K562 (cell line): Measurements from ENCODE around the gene NUP107. TPM values are rescaled to one million over a fixed set of nuclear protein-coding genes. Genes with fewer than 3 reads are reported as not detected.

ENCODE experiments used
- CBFA2T2 ChIP-seq: fragments of 450-650 bp; conservative IDR thresholded peaks from 2 replicates; pipeline ENCODE4 v1.6.1; 2017; ENCODE audit warnings: mild to moderate bottlenecking
- CREM ChIP-seq: IDR thresholded peaks from 2 replicates; pipeline ENCODE4 v1.6.1; 2014; ENCODE audit warnings: antibody characterized with exemption, low read depth
- EP400 ChIP-seq: fragments of 450-650 bp; IDR thresholded peaks from 2 replicates; pipeline ENCODE4 v1.6.1; 2017; ENCODE audit warnings: antibody characterized with exemption, mild to moderate bottlenecking, moderate library complexity
- HNRNPK ChIP-seq: fragments of 200-400 bp; formaldehyde crosslinking; IDR thresholded peaks from one replicate; pipeline ENCODE4 v1.6.1; 2018; ENCODE audit warnings: mild to moderate bottlenecking, low read depth, low read length; ENCODE audit not compliant: poor library complexity, severe bottlenecking
- HNRNPLL ChIP-seq: fragments of 200-400 bp; formaldehyde crosslinking; IDR thresholded peaks from 2 replicates; pipeline ENCODE4 v1.6.1; 2017; ENCODE audit warnings: low read length, low read depth, mild to moderate bottlenecking; ENCODE audit not compliant: poor library complexity, severe bottlenecking
- RHOXF2B ChIP-seq: fragments of 250-450 bp; sonication (Bioruptor Pico); conservative IDR thresholded peaks from 2 replicates; pipeline ENCODE4 v1.5.1; 2021
- TAF1 ChIP-seq: IDR thresholded peaks from 2 replicates; pipeline ENCODE4 v1.6.1; 2011; ENCODE audit warnings: mild to moderate bottlenecking, low read length, moderate library complexity; ENCODE audit not compliant: insufficient read depth, control insufficient read depth, severe bottlenecking; ENCODE audit errors: extremely low read depth
- THRAP3 ChIP-seq: fragments of 450-650 bp; IDR thresholded peaks from 2 replicates; pipeline ENCODE4 v1.6.1; 2016; ENCODE audit warnings: mild to moderate bottlenecking, inconsistent platforms, borderline replicate concordance
- ZNF165 ChIP-seq: fragments of 250-450 bp; sonication (Bioruptor Pico); IDR thresholded peaks from 2 replicates; pipeline ENCODE4 v1.4.0; 2020; ENCODE audit warnings: borderline replicate concordance
- ZNF175 ChIP-seq: fragments of 200-800 bp; sonication (Bioruptor generic); IDR thresholded peaks from 2 replicates; pipeline ENCODE4 v1.6.1; 2016; ENCODE audit warnings: low read depth, mild to moderate bottlenecking, missing genetic modification characterization, missing compliant biosample characterization
- ZNF212 ChIP-seq: fragments of 450-650 bp; formaldehyde crosslinking; IDR thresholded peaks from 2 replicates; pipeline ENCODE4 v1.4.0; 2020; ENCODE audit warnings: mild to moderate bottlenecking
- polyA plus RNA-seq, 8 experiments: library from polyadenylated mRNA; depleted of rRNA in 4 of 8; stranded (reverse) in 5 of 8; unstranded in 3 of 8; fragments of >200 nt; fragmentation: Nextera tagmentation in 2 of 8; fragmentation: Illumina TruSeq in 1 of 8; extraction: Ambion mirVana in 2 of 8; extraction: Trizol in 1 of 8; gene quantifications; 2 replicates each; pipeline versions ENCODE4 v1.2.1 to v1.2.3, GENCODE V29; 2011 to 2014; ENCODE audit warnings: inconsistent platforms in 1 of 8, missing spikeins in 1 of 8
- total RNA-seq, 7 experiments: library from RNA; depleted of rRNA in 6 of 7; stranded (reverse); fragments of >200 nt in 6 of 7; fragmentation: Illumina TruSeq in 2 of 7; extraction: Trizol in 2 of 7; gene quantifications; 2 replicates each; pipeline versions ENCODE4 v1.2.1 to v1.2.3, GENCODE V29; 2011 to 2021; ENCODE audit warnings: low replicate concordance in 1 of 7
- TF ChIP-seq, protein P1 (sequence below): sonication (generic); formaldehyde crosslinking; IDR thresholded peaks from 2 replicates; pipeline ENCODE4 v1.8.1; 2023; ENCODE audit warnings: mild to moderate bottlenecking, missing genetic modification reagents
- TF ChIP-seq, protein P2 (sequence below), 2 experiments: fragments of 450-650 bp in 1 of 2; sonication (generic) in 1 of 2; formaldehyde crosslinking in 1 of 2; IDR thresholded peaks in 1 of 2; conservative IDR thresholded peaks in 1 of 2; 2 replicates each; pipeline versions ENCODE4 v1.6.1 to v1.8.1; 2016 to 2023; ENCODE audit warnings: mild to moderate bottlenecking in 2 of 2, moderate library complexity in 2 of 2, inconsistent platforms in 1 of 2, missing genetic modification reagents in 1 of 2
- TF ChIP-seq, protein P3 (sequence below), 2 experiments: fragments of 450-650 bp; IDR thresholded peaks; 2 replicates each; pipeline ENCODE4 v1.6.1; 2018; ENCODE audit warnings: mild to moderate bottlenecking in 2 of 2, low read depth in 1 of 2; ENCODE audit not compliant: partially characterized antibody in 2 of 2
- TF ChIP-seq, protein P4 (sequence below): fragments of 250-450 bp; sonication (Bioruptor Pico); IDR thresholded peaks from 2 replicates; pipeline ENCODE4 v1.4.0; 2020; ENCODE audit warnings: borderline replicate concordance
- TF ChIP-seq, protein P5 (sequence below): fragments of 200-800 bp; sonication (Bioruptor generic); IDR thresholded peaks from 2 replicates; pipeline ENCODE4 v1.6.1; 2017; ENCODE audit warnings: missing genetic modification characterization, missing compliant biosample characterization

NUP107 gene
- total and polyA plus RNA-seq, 9 of the 15 experiments (the other 6 are each of a cell fraction or from before 2014, with no cell fraction given): 129 to 277 (median 199) TPM

DNA sequence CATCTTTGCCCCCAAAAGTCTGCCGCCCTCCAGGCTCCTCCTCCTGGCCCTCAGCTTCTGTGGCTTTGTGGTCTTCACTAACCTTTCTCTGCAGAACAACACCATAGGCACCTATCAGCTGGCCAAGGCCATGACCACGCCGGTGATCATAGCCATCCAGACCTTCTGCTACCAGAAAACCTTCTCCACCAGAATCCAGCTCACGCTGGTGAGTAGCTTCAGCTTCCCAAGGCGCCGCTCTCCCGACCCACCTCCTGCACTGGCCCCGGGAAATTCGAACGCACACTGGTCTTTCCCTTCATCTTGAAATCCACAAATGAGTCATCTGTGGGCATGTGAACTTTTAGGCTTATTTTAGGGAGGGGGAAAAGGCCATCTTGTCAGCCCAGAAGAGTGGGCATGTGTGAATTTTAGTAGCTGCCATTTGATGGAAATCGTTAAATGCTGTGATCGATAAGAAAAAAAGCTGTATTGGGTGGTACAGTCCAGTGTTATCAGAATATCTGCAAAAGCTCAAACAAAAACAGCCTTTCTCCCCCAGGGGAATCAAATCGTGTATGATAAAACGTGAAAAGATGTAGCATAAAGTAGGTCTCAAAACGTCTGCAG lies 59.9 kb downstream of the NUP107 start (continued):
- TF ChIP-seq, protein P1, sequence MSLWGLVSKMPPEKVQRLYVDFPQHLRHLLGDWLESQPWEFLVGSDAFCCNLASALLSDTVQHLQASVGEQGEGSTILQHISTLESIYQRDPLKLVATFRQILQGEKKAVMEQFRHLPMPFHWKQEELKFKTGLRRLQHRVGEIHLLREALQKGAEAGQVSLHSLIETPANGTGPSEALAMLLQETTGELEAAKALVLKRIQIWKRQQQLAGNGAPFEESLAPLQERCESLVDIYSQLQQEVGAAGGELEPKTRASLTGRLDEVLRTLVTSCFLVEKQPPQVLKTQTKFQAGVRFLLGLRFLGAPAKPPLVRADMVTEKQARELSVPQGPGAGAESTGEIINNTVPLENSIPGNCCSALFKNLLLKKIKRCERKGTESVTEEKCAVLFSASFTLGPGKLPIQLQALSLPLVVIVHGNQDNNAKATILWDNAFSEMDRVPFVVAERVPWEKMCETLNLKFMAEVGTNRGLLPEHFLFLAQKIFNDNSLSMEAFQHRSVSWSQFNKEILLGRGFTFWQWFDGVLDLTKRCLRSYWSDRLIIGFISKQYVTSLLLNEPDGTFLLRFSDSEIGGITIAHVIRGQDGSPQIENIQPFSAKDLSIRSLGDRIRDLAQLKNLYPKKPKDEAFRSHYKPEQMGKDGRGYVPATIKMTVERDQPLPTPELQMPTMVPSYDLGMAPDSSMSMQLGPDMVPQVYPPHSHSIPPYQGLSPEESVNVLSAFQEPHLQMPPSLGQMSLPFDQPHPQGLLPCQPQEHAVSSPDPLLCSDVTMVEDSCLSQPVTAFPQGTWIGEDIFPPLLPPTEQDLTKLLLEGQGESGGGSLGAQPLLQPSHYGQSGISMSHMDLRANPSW (CRISPR knock-in tag): no peak
- TF ChIP-seq, protein P2, sequence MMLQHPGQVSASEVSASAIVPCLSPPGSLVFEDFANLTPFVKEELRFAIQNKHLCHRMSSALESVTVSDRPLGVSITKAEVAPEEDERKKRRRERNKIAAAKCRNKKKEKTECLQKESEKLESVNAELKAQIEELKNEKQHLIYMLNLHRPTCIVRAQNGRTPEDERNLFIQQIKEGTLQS (IDR thresholded peaks at IDR 0.05): peak; percentile 86
- TF ChIP-seq, protein P2 (CRISPR knock-in tag; conservative IDR thresholded peaks at IDR 0.05): no peak
- TF ChIP-seq CBFA2T2 (no peak), ZNF165 (CRISPR knock-in tag) (no peak), TAF1 (no peak), ZNF212 (no peak), HNRNPLL (no peak), THRAP3 (no peak), CREM (no peak), EP400 (peak; percentile 9; the same call in 1 of the 2 replicates), RHOXF2B (CRISPR knock-in tag) (no peak), ZNF175 (no peak), HNRNPK (no peak)
- TF ChIP-seq, protein P3, sequence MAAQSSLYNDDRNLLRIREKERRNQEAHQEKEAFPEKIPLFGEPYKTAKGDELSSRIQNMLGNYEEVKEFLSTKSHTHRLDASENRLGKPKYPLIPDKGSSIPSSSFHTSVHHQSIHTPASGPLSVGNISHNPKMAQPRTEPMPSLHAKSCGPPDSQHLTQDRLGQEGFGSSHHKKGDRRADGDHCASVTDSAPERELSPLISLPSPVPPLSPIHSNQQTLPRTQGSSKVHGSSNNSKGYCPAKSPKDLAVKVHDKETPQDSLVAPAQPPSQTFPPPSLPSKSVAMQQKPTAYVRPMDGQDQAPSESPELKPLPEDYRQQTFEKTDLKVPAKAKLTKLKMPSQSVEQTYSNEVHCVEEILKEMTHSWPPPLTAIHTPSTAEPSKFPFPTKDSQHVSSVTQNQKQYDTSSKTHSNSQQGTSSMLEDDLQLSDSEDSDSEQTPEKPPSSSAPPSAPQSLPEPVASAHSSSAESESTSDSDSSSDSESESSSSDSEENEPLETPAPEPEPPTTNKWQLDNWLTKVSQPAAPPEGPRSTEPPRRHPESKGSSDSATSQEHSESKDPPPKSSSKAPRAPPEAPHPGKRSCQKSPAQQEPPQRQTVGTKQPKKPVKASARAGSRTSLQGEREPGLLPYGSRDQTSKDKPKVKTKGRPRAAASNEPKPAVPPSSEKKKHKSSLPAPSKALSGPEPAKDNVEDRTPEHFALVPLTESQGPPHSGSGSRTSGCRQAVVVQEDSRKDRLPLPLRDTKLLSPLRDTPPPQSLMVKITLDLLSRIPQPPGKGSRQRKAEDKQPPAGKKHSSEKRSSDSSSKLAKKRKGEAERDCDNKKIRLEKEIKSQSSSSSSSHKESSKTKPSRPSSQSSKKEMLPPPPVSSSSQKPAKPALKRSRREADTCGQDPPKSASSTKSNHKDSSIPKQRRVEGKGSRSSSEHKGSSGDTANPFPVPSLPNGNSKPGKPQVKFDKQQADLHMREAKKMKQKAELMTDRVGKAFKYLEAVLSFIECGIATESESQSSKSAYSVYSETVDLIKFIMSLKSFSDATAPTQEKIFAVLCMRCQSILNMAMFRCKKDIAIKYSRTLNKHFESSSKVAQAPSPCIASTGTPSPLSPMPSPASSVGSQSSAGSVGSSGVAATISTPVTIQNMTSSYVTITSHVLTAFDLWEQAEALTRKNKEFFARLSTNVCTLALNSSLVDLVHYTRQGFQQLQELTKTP (IDR thresholded peaks at IDR 0.05; ENCODE audit: low read depth in 1 of 2, partially characterized antibody in 2 of 2): no peak
- TF ChIP-seq, protein P4, sequence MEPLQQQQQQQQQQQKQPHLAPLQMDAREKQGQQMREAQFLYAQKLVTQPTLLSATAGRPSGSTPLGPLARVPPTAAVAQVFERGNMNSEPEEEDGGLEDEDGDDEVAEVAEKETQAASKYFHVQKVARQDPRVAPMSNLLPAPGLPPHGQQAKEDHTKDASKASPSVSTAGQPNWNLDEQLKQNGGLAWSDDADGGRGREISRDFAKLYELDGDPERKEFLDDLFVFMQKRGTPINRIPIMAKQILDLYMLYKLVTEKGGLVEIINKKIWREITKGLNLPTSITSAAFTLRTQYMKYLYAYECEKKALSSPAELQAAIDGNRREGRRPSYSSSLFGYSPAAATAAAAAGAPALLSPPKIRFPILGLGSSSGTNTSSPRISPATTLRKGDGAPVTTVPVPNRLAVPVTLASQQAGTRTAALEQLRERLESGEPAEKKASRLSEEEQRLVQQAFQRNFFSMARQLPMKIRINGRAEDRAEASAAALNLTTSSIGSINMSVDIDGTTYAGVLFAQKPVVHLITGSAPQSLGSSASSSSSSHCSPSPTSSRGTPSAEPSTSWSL: no peak
- TF ChIP-seq, protein P5, sequence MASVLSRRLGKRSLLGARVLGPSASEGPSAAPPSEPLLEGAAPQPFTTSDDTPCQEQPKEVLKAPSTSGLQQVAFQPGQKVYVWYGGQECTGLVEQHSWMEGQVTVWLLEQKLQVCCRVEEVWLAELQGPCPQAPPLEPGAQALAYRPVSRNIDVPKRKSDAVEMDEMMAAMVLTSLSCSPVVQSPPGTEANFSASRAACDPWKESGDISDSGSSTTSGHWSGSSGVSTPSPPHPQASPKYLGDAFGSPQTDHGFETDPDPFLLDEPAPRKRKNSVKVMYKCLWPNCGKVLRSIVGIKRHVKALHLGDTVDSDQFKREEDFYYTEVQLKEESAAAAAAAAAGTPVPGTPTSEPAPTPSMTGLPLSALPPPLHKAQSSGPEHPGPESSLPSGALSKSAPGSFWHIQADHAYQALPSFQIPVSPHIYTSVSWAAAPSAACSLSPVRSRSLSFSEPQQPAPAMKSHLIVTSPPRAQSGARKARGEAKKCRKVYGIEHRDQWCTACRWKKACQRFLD (CRISPR knock-in tag): no peak
